Muscle layer of colon (tissue), 2 donors: ENCODE data around the gene TULP1.
"Not testable (repeated sequence)": the region's sequence is repeated elsewhere in the genome, so short reads cannot be mapped to it uniquely, and the experiment has no call there.

ENCODE experiments used
- H3K27ac ChIP-seq: one replicate; pipeline ENCODE4 v1.7.0; 2013; ENCODE audit warnings: low read depth, mild to moderate bottlenecking, low read length, moderate library complexity
- H3K27me3 ChIP-seq, 2 donors: one replicate each; pipeline ENCODE4 v1.7.0; 2013; ENCODE audit warnings: low read length in 2 of 2, mild to moderate bottlenecking in 2 of 2; ENCODE audit not compliant: insufficient read depth in 2 of 2, control insufficient read depth in 1 of 2
- H3K36me3 ChIP-seq: one replicate; pipeline ENCODE4 v1.7.0; 2013; ENCODE audit warnings: mild to moderate bottlenecking, low read length; ENCODE audit not compliant: insufficient read depth
- H3K4me1 ChIP-seq: one replicate; pipeline ENCODE4 v1.7.0; 2013; ENCODE audit warnings: mild to moderate bottlenecking, low read length; ENCODE audit not compliant: insufficient read depth
- H3K4me3 ChIP-seq, 2 donors: one replicate each; pipeline ENCODE4 v1.7.0; 2013; ENCODE audit warnings: low read length in 2 of 2, low read depth in 1 of 2, mild to moderate bottlenecking in 1 of 2, moderate library complexity in 1 of 2
- H3K9ac ChIP-seq: one replicate; pipeline ENCODE4 v1.7.0; 2013; ENCODE audit warnings: low read length
- H3K9me3 ChIP-seq: one replicate; pipeline ENCODE4 v1.7.0; 2013; ENCODE audit warnings: mild to moderate bottlenecking, low read length
- donor health status: abdominal sarcoma.
- donor health status: Adenocarcinoma of cecum.

Gene TULP1

GRCh38 chr6:35543459-35544193 lies 30.9 kb upstream of the TULP1 start:
- no peak overlapping the region for H3K9ac ChIP-seq
- H3K27me3 ChIP-seq, result no peaks in the 10 kb centered on the region
- H3K27ac ChIP-seq, result no peak overlapping the region
- H3K4me1 ChIP-seq, result no peaks in the 10 kb centered on the region
- H3K4me3 ChIP-seq, result no peak overlapping the region
- H3K36me3 ChIP-seq, result no peaks in the 10 kb centered on the region
- H3K9me3 ChIP-seq, result no peaks in the 10 kb centered on the region

DNA sequence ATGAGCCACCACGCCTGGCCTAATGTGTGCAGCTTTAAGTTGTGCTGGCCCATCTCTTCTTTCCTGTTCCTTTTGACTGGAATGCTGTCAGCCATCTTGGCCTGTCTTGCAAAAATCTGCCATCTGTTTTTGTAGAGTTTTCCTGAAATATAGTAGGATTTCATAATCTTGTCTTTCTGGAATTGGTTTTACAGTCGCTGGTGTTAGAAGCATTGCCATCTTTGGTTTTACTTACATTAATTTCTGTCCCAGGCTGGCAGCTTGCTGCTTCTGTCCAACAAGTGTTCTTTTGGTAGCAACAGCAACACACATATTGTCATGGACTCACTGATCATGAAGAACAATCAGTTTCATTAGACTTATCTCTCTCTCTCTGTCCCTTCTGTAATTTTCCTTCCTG lies 29.1 kb upstream of the TULP1 start:
- Histone ChIP-seq H3K27me3 (no peaks in the 10 kb centered on the region), H3K9me3 (no peaks in the 10 kb centered on the region), H3K9ac (no peak overlapping the region), H3K4me1 (no peaks in the 10 kb centered on the region), H3K27ac (no peak overlapping the region), H3K4me3 (no peak overlapping the region), H3K36me3 (no peaks in the 10 kb centered on the region)

- H3K9ac ChIP-seq, result no peak overlapping the region
- no peaks in the 10 kb centered on the region for H3K27me3 ChIP-seq
- H3K9me3 ChIP-seq, result no peaks in the 10 kb centered on the region
- no peak overlapping the region for H3K27ac ChIP-seq
- H3K4me1 ChIP-seq, result no peaks in the 10 kb centered on the region
- H3K36me3 ChIP-seq, result no peaks in the 10 kb centered on the region
- no peak overlapping the region for H3K4me3 ChIP-seq
Observed at GRCh38 chr6:35539223-35539622, 26.5 kb upstream of the TULP1 start.

DNA sequence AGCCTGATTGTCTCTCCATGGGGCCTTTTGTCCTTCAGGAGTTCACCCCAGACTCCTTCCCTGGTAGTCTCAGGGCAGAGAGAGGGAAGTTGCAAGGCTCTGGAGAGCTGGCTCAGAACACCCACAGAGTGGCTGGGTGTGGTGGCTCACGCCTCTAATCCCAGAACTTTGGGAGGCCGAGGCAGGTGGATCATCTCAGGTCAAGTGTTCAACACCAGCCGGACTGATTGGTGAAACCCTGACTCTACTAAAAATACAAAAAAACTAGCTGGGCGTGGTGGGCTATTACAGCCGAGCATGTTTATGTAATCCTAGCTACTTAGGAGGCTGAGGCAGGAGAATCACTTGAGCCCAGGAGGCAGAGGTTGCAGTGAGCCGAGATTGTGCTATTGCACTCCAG lies 23.2 kb upstream of the TULP1 start:
- not testable (repeated sequence) for H3K4me1 ChIP-seq, H3K27ac ChIP-seq, H3K36me3 ChIP-seq, H3K9me3 ChIP-seq, H3K9ac ChIP-seq, H3K4me3 ChIP-seq, H3K27me3 ChIP-seq

GRCh38 chr6:35534407-35535170 lies 21.9 kb upstream of the TULP1 start:
- H3K36me3 ChIP-seq, result no peaks in the 10 kb centered on the region
- no peaks in the 10 kb centered on the region for H3K27me3 ChIP-seq
- H3K27ac ChIP-seq, result no peak overlapping the region
- no peak overlapping the region for H3K9ac ChIP-seq
- no peaks in the 10 kb centered on the region for H3K4me1 ChIP-seq
- H3K4me3 ChIP-seq, result no peak overlapping the region
- H3K9me3 ChIP-seq, result no peaks in the 10 kb centered on the region

- Histone ChIP-seq H3K36me3 (no peaks in the 10 kb centered on the region), H3K27ac (no peak overlapping the region), H3K27me3 (no peaks in the 10 kb centered on the region)
Observed at GRCh38 chr6:35533981-35534380, 21.3 kb upstream of the TULP1 start.

GRCh38 chr6:35532126-35532525 lies 19.4 kb upstream of the TULP1 start:
- no peaks in the 10 kb centered on the region for H3K36me3 ChIP-seq
- no peak overlapping the region for H3K27ac ChIP-seq
- no peak overlapping the region for H3K9ac ChIP-seq
- no peaks in the 10 kb centered on the region for H3K9me3 ChIP-seq
- H3K4me1 ChIP-seq, result no peaks in the 10 kb centered on the region
- H3K27me3 ChIP-seq, result no peaks in the 10 kb centered on the region
- no peak overlapping the region for H3K4me3 ChIP-seq

More at GRCh38 chr6:35533981-35534380, 21.3 kb upstream of the TULP1 start:
- no peaks in the 10 kb centered on the region for H3K4me1 ChIP-seq
- no peaks in the 10 kb centered on the region for H3K9me3 ChIP-seq
- no peak overlapping the region for H3K4me3 ChIP-seq
- no peak overlapping the region for H3K9ac ChIP-seq

DNA sequence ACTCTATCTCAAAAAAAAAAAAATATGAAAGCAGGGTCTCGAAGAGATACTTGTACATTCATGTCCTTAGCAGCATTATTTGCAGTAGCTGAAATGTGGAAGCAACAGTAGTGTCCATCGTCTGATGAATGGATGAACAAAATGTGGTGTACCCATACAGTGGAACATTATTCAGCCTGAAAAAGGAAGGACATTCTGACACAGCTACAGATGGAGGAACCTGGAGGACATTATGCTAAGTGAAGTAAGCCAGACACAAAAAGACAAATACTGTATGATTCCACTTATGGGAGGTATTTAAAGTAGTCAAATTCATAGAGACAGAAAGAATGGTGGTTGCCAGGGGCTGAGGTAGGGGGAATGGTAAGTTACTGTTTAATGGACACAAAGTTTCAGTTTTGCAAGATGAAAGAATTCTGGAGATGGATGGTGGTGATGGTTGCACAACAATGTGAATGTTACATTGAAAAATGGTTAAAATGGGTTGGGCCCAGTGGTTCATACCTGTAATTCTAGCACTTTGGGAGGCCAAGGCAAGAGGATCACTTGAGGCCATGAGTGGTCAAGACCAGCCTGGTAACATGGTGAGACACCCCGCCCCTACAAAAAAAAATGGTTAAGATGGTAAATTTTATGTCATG lies 11.8 kb upstream of the TULP1 start:
- Histone ChIP-seq H3K9ac (no peak overlapping the region), H3K4me3 (no peak overlapping the region), H3K9me3 (no peaks in the 10 kb centered on the region), H3K4me1 (no peaks in the 10 kb centered on the region), H3K27me3 (no peaks in the 10 kb centered on the region), H3K36me3 (no peaks in the 10 kb centered on the region), H3K27ac (no peak overlapping the region)

DNA sequence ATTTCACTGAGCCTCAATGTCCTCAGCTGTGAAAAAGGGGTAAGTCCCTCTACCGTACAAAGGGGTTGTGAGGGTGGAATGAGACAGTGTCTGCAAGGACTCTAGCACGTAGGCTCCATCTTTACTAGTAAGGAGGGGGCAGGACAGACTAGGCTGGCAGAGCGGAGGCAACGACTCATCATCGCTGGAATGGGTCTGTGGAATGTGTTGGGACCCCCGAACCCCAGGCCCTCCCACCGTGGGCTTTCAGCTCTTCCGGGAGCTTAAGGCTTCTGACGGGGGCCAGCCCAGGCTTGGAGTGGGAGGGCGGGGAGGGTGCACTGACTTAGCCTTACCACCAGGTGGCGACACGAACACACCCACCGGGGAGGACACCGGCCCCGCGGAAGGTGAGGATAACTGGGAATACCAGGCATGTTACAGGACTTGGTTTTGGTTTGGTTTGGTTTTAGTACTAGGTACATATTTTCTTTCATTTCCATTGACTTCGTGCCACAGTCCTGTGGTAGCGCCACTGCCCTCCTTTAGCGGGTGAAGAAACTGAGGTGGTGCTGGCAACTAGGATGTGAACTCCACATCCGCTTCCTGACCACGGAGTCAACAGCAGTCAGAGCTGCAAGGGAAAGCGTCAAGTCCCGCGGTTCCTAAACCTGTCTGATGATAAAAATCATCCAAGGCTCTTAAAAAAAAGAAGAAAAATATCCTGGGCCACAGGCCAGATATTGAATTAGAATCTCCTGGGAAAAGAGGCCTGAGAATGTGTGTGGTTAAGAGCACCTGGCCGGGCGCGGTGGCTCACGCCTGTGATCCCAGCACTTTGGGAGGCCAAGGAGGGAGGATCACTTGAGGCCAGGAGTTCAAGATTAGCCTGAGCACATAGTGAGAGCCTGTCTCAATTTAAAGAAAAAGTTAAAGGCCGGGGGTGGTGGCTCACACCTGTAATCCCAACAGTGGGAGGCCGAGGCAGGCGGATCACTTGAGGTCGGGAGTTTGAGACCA lies 10.3 kb upstream of the TULP1 start:
- Histone ChIP-seq H3K9ac (no peak overlapping the region), H3K27ac (no peak overlapping the region), H3K9me3 (no peaks in the 10 kb centered on the region), H3K36me3 (no peaks in the 10 kb centered on the region), H3K4me3 (peak overlapping the region in 1 of 2 donors; percentile 18), H3K4me1 (no peaks in the 10 kb centered on the region), H3K27me3 (no peaks in the 10 kb centered on the region)

- Histone ChIP-seq H3K27me3 (no peaks in the 10 kb centered on the region), H3K9ac (no peak overlapping the region), H3K36me3 (no peaks in the 10 kb centered on the region), H3K9me3 (no peaks in the 10 kb centered on the region), H3K27ac (no peak overlapping the region), H3K4me1 (no peaks in the 10 kb centered on the region), H3K4me3 (no peak overlapping the region)
Observed at GRCh38 chr6:35522151-35522550, 9.5 kb upstream of the TULP1 start.

DNA sequence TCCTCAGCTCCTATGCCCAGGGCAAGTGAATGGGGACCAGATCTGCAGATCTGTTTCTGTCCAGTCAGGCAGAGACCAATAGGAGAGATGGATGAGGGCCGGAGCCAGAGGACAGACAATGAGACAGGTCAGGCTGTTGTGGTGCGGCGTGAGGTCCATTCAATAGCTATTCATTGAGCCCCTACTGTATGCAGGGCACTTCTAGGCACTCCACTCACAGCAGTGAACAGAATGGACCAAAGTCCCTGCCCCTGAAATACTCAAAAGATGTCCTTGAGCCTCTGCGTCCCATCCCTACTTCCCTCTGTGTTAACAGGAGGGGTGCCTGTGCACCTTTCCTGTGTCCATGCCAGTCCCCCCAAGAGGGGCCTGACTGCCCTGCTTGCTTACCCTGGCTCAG lies 8.5 kb upstream of the TULP1 start:
- Histone ChIP-seq H3K9me3 (no peaks in the 10 kb centered on the region), H3K4me3 (no peak overlapping the region), H3K27ac (no peak overlapping the region), H3K9ac (no peak overlapping the region), H3K4me1 (no peaks in the 10 kb centered on the region), H3K36me3 (no peaks in the 10 kb centered on the region), H3K27me3 (no peaks in the 10 kb centered on the region)
